ENCODE results near the gene RIPPLY2.

Gene RIPPLY2, protein sequence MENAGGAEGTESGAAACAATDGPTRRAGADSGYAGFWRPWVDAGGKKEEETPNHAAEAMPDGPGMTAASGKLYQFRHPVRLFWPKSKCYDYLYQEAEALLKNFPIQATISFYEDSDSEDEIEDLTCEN

GRCh38 chr6:83853178-83854000 is at the start of gene RIPPLY2:
Gene RIPPLY2 (plus strand): TSS chr6:83853360. CDS start chr6:83853417, 57 bp downstream.
- DNase-seq: peak; percentile 77 to 83

- peak in 1 of 2 experiments; percentile 15 for DNase-seq
Observed at GRCh38 chr6:83803492-83803891, 49.7 kb upstream of the RIPPLY2 start.

- DNase-seq: no peak
Observed at GRCh38 chr6:83804886-83805285, 48.3 kb upstream of the RIPPLY2 start.

GRCh38 chr6:83808005-83808404 is 45.2 kb upstream of the RIPPLY2 start:
- no peak for DNase-seq

DNA sequence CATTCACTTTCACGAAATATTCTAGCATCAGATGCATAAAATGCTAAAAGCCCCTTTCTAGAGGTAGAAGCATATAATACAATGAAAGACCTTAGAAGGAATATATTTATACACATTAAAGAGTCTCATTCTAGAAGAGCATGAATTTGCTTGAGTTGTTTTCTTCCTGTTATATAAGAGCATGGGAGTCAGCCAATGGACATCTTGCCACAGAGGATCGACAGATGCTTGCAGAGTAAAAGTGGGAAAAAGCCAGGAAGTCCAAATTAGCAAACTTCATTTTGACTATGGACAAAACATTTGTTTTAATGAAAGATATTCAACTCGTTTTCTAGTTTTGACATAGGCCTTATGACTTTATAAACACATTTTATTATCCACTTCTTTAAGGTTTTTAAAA is 44.2 kb upstream of the RIPPLY2 start:
- no peak for DNase-seq

- no peak for DNase-seq
Observed at GRCh38 chr6:83812595-83812994, 40.6 kb upstream of the RIPPLY2 start.

DNA sequence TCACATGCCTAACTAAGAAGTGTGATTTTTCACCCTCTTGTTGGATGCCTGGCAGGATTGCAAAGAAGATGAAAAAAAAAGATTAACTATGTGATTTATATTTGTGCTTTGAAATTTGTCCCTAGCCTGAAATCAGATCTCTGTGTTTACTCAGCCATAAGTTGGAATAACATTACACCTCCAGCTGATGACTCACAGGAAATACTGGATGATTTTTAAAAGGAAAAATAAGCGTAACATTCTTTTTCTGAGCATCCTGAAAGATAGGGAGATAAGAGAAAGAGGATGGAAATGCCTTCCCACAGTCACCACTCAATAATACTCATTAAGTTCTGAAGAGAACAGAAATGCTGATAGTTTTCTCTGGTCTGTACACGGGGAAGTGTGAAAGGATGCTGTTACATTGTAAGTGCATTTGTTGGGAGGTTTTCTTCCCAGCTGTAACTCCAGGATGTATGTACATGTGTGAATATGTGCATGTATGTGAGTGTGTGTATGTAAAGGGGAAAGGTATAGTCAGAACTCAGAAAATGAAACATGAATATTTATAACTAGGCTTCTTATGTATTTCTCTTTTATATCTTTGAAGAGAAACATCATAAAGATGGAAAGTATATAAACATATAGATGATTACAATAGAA is 37.4 kb upstream of the RIPPLY2 start:
- no peak for DNase-seq

DNA sequence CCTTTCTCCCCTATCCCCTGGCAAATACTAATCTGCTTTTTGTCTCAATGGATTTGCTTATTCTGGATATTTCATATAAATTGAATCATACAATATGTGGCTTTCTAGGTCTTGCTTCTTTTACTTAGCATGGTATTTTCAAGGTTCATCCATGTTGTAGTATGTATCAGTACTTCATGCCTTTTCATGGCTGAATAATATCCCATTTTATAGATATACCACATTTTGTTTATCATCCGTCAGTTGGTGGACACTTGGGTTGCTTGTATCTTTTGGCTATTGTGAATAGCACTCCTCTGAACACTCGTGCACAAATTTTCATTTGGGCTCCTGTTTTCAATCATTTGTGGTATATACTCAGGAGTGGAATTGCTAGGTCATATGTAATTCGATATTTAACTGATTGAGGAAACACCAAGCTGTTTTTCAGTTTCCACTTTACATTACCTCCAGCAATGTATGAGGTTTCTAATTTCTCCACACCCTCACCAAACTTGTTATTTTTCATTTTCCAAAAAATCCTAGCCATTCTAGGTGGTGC is 30.5 kb upstream of the RIPPLY2 start:
- no peak for DNase-seq

DNA sequence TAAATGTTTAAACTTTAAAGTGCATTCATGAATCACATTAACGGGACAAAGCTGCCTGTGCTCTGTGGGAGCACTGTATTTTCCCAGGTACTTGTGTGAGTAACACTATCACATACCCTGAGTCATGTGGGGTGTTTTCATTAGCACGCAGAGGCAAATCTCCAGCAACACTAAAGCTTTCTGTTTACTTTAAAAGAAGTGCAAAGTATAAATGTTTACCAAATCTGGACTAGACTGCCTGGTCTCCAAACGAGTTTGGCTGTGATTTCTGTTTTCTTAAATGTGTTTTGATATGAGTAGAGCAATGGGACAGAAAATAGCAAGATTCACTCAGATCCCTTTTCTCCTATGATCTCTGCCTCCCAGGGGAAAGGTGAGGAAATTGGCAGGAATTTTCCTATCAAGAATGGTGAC is 28.8 kb upstream of the RIPPLY2 start:
- DNase-seq: no peak

GRCh38 chr6:83824831-83825230 is 28.3 kb upstream of the RIPPLY2 start:
- no peak for DNase-seq

DNA sequence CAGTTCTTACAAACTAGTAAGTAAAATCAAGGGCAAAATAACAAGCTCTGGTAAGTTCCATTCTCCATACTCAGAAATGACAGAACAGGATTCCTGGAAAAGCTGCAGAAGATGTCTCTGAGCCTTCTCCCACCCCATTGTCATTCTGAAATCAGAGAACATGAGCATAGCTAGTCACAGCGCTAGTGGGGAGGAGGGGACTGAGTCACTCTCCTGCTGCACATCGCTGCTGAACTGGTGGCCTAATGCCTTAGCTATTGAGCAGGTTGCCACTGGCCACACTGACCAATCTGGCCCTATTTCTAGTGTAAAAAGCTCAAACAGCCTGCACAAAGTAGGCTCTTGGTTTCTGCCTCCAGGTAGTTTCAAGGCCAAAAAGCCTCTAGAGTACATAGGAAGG is 26.1 kb upstream of the RIPPLY2 start:
- no peak for DNase-seq

GRCh38 chr6:83838727-83839126 is 14.4 kb upstream of the RIPPLY2 start:
- no peak for DNase-seq

DNA sequence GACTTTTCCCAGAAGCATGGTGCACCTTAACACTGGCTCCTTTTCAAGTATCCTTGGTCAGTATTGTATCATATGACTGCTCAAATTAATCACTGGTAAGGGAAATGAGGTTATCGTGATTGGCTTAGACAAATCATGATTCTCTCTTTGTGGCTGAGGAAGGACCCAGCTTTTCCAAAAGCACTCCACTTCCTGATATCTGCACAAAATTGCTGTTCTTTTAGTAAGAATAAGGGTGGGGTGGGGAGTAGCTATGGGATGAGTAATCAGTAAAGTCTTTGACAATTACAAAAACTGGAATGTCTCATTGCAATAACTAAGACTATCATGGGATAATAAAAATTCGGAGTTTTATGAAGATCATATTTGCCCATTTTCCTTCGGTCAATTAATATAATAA is 9.0 kb upstream of the RIPPLY2 start:
- DNase-seq: no peak

DNA sequence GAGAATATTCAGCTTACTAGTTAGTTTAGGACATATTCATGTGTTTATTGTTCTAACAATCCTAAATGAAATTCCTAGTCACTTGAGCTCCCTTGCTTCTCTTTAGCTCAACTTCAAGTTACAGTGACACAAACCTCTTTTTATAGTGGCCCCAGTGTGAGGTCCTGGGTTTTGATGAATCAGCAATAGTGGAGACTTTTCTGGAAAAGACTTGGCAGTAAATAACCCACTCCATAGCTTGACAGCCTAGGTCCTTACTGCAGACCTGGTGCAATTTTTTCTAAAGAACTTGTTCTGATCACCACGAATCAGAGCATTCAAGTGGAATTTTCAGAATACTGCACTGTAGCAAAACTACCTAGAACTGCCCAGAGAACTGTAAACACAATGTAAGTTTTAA is 6.9 kb upstream of the RIPPLY2 start:
- no peak for DNase-seq

DNA sequence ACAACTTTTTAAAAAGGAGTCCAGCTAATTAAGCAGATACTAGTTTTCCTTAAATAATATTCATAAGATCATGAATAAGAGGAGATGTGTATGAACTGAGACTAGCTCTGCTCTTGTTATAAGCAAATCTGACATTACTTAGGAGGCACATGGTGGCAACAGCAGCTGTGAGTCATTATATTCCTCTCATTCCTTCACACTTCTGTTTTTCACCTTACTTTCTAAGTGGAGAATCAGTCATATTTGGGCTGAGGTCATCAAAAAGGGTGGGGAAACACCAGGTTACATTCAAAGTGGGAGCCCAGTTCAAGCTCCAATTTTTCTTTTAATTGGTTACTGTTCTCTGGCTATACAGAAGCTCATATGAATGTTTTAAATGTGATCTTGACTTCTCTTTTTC is 6.0 kb upstream of the RIPPLY2 start:
- no peak for DNase-seq

- no peak for DNase-seq
Observed at GRCh38 chr6:83849127-83849526, 4.0 kb upstream of the RIPPLY2 start.

DNA sequence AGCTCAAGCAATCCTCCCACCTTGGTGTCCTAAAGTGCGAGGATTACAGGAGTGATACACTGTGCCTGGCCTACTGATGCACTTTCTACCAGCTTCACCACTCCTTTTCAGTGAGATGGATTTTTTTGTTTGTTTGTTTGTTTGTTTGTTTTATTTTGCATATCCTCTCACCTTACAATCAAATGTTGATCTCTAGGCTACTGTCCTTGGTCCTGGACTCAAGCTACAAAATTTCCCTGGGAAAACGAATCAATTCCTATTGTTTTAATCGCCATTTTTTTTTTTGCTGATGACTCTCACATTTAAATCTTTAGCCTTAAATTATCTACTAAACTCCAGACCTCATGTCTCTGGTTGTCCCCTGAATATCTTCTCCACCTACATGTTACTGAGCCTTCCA is 3.5 kb upstream of the RIPPLY2 start:
- no peak for DNase-seq

GRCh38 chr6:83852528-83853177 is 507 bp upstream of the RIPPLY2 start:
- peak in 1 of 2 experiments; percentile 54 for DNase-seq

- DNase-seq: peak; percentile 71 to 75
Observed at GRCh38 chr6:83854001-83854501, 891 bp downstream of the RIPPLY2 start.

DNA sequence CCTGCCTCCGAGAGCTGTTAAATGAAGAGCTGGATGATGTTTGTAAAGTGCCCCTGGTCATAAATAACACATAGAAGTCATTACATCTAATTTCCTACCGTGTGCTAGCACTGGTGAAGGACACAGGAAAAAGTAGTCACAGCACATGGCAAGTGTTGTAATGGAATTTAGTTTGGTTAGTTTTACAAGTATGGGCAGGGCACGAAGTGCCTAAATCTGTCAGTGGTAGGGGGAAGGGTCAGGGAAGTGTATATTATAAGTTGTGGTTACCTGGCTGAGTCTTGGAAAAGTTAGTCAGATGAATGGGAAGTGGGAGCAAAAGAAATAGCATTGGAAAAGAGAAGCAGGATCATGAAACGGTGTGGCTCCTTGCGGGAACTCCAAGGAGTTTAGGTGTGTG is 1.6 kb downstream of the RIPPLY2 start:
- DNase-seq: no peak

GRCh38 chr6:83859410-83860358 is 6.5 kb downstream of the RIPPLY2 start, which contains the start of gene CYB5R4:
Gene CYB5R4 (plus strand): TSS chr6:83859689. CDS start chr6:83859783, 94 bp downstream.
- DNase-seq: peak; percentile 86 to 88

DNA sequence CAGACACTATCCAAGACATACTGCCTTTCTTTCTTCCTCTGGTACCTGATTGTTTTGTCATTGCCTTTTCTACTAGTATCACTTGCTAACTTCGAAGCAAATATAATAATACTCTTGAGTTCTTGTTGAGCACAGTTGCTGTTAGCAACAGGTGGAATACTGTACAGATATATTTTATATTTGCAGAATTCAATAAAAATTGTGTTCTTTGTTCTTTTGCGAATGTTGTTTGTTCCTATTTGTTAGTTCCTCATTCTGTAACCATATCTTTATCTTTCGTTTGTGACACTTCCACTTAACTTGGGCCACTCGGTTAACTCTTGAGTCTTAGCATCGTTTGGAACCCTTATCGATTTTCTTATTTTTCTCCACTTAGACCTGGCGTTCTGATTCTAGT is 7.2 kb downstream of the RIPPLY2 start:
- DNase-seq: no peak
